NCI-H1436 treated with DMSO at 0.1 percent for 48 hours (cell line): ENCODE data around the gene ABI3BP.
"Not testable (repeated sequence)": the region's sequence is repeated elsewhere in the genome, so short reads cannot be mapped to it uniquely, and the experiment has no call there.

Source experiments
- DNase-seq: peaks from one replicate; lab custom pipeline; 2025; lab: John Stamatoyannopoulos, UW

The ABI3BP gene

GRCh38 chr3:100993309-100993708 lies at the start of gene ABI3BP:
ABI3BP (minus strand) TSS chr3:100993421; CDS start chr3:100993384, 37 bp downstream.
- no peak for DNase-seq

DNA sequence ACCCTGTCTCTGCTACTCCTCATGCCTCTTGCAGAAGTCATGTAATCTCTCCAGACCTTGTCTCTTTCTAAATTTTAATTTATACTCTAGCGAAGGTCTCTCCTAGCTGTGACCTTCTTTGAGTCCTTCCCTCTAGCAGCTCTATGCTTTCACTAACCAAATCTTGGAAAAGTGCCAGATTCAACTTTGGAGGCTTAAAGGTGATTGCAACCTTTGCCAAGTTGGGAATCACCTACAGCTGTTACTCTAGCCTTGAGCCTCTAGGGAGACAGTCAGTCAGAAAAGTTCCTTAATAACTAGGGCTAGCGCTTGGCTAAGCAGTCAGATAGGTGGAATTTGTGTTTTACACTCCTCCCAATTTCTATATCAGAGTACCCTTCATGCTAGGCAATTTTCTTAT lies 46.1 kb upstream of the ABI3BP start:
- DNase-seq = no peak

GRCh38 chr3:101038880-101039279 lies 45.7 kb upstream of the ABI3BP start:
- DNase-seq = no peak

- no peak for DNase-seq
Observed at GRCh38 chr3:101038393-101038792, 45.2 kb upstream of the ABI3BP start.

DNA sequence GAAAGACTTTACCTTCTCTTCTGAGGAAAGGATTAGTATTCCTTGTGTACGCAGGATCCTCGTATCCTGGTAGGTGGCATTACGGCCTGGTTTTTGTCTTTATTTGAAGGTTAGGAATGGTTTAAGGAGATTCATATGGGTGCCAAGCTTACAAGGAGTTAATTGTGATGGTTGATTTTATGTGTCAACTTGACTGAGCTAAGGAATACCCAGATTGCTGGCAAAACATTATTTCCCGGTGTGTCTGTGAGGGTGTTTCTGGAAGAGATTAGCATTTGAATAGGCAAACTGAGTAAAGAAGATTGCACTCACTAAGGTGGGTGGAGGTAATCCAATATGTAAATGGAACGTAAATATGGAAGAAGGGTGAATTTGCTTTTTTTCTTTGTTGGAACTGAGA lies 44.4 kb upstream of the ABI3BP start:
- no peak for DNase-seq

DNA sequence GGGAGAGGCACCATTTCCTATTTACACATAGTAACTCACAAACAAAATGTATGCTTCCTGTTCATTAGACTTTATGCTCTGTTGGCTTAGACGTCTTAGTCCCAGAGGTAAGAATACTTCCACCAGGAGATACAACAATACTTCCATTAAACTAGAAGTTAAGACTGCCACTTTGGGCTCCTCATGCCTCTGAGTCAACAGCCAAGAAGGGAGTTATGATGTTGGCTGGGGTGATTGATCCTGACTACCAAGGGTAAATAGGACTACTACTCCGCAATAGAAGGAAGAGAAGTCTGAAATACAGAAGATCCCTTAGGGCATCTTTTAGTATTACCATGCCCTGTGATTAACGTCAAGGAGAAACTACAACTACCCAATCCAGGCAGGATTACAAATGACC lies 43.5 kb upstream of the ABI3BP start:
- no peak for DNase-seq

DNA sequence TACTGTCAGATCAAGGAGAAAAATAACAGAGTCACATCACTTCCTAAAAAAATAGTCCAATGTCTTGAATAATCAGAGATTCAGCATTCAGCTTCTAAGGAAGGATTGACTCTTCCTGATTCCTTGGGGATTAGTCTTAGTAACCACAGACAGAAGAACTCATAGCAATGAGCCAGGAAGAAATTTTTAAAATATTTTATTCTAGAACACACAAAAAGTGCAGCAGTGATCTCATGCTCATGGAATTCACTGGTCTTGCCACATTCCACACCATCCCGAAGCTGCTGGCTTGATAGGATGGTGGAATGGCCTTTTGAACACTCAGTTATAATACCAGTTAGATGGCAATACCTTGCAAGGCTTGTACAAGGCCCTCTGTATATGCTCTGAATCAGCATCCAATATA lies 43.0 kb upstream of the ABI3BP start:
- no peak for DNase-seq

DNA sequence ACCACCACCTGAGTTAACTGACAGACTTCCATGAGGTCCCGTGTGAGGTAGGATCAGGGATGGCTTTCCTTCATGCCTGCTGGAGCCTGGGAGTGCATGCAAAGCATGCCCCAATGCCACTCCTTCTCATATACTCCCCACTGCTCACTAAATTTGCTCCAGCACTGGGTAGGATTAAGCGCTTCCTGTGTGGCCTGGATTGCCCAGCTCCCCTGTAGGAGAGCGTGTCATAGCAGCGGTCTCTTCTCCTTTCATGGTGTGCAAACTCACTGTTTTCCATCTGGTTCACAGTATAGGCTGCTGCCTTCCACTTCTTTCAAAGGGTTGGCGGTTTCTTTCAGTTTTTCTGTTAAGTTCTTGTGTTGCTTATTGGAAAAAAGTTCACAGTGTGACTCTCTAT lies 34.1 kb upstream of the ABI3BP start:
- no peak for DNase-seq

GRCh38 chr3:101026881-101027280 lies 33.7 kb upstream of the ABI3BP start:
- DNase-seq = no peak

GRCh38 chr3:101026244-101026643 lies 33.0 kb upstream of the ABI3BP start:
- no peak for DNase-seq

DNA sequence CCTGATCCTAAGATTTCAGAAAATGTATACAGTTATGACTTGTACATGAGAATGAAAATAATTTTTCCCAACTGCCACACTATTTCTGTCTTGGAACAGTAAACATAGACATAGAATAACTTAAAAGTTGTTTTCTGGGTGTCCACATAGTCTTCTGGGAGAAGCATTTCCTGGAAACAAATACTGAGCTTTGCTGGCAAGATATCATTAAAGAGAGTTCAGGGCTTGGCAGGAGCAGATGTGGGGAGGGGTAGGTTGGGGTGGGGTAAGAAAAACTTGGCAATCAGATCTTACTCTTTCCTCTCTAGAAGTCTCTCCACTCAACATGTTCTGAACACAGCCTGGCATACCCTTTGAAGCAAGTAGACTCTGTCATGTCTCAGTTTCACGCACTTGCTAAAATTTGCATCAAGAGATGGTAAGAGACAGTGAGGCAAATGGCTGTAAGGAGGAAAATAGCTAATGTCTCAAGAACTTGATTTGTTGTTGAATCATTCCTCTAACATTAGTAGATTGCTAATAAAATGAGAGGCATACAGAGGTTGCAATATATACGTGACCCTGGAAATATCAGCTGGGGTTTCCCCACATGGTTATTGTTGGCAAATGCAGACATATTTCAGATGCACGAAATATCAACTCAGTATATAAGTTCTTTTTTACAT lies 27.3 kb upstream of the ABI3BP start:
- no peak for DNase-seq

DNA sequence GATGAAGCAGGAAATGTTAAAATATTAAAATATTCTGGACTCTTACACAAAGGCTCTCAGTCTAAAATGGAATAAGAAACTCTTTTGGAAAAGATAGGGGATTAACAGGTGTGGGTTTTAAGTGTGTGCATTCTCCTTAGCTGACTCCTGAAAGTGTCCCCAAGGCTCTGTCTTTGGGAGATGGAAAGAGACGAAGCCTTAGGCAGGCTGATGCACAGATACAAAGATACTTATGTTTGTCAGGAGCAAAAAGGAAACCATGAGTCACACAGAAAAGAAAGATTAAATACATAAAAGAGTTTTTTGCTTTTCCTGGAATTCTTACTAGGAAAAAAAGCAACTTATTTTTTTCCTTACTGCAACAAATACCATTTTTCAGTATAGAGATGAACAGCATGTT lies 23.8 kb upstream of the ABI3BP start:
- no peak for DNase-seq

- not testable (repeated sequence) for DNase-seq
Observed at GRCh38 chr3:101012312-101012711, 19.1 kb upstream of the ABI3BP start.

GRCh38 chr3:101011136-101011535 lies 17.9 kb upstream of the ABI3BP start:
- no peak for DNase-seq

- DNase-seq = no peak
Observed at GRCh38 chr3:101010296-101010695, 17.1 kb upstream of the ABI3BP start.

- no peak for DNase-seq
Observed at GRCh38 chr3:101009386-101009785, 16.2 kb upstream of the ABI3BP start.

DNA sequence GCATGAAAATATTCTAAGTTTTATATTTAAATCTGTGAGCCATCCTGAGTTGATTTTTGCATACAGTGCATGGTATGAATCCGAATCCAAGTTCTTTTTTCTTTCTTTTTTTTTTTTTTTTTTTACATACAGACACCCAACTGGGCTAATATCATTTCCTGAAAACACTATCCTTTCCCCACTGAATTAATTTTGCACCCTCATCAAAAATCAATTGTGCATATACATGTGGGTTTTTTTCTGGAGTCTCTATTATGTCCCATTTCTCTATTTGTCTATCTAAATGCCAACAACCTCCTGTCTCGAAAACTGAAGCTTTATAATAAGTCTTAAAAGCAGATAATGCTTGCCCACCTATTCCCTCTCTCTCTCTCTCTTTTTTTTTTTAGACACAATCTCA lies 5.9 kb upstream of the ABI3BP start:
- DNase-seq = no peak

GRCh38 chr3:100994809-100995208 lies 1.6 kb upstream of the ABI3BP start:
- DNase-seq = no peak

- DNase-seq = no peak
Observed at GRCh38 chr3:100994187-100994586, 966 bp upstream of the ABI3BP start.

- DNase-seq = no peak
Observed at GRCh38 chr3:100992231-100993012, 799 bp downstream of the ABI3BP start.

GRCh38 chr3:100988080-100988479 lies 5.1 kb downstream of the ABI3BP start:
- no peak for DNase-seq

- DNase-seq = no peak
Observed at GRCh38 chr3:100984308-100984707, 8.9 kb downstream of the ABI3BP start.

GRCh38 chr3:100982710-100983109 lies 10.5 kb downstream of the ABI3BP start:
- DNase-seq = no peak
